ENCODE measurements around the gene NAT9.

The NAT9 gene

GRCh38 chr17:74822939-74823367 is 46.8 kb upstream of the NAT9 start (continued):
- TF ChIP-seq ZBTB10 (tag by site-specific recombination; IDR thresholded peaks at IDR 0.05) (no peak), ZNF37A (tag by site-specific recombination; IDR thresholded peaks at IDR 0.05) (no peak), ZNF624 (tag by site-specific recombination; IDR thresholded peaks at IDR 0.05) (no peak), ZNF398 (tag by site-specific recombination; IDR thresholded peaks at IDR 0.05) (no peak), ZNF548 (tag by site-specific recombination; IDR thresholded peaks at IDR 0.05) (no peak), ZNF132 (tag by site-specific recombination; IDR thresholded peaks at IDR 0.05; ENCODE audit: borderline replicate concordance) (no peak), ZFHX2 (tag by site-specific recombination; conservative IDR thresholded peaks at IDR 0.05) (no peak), ZNF544 (tag by site-specific recombination; IDR thresholded peaks at IDR 0.05) (no peak), ZNF184 (tag by site-specific recombination; IDR thresholded peaks at IDR 0.05) (no peak)

- Histone ChIP-seq H3K9me3 (ENCODE audit: control insufficient read depth, insufficient read depth, low read depth, low read length) (no peaks in the 10 kb centered on the region), H3K36me3 (ENCODE audit: control insufficient read depth in 2 of 2, insufficient read depth in 1 of 2, low read length in 2 of 2) (peaks cover 0 to 49% of the 10 kb centered on the region in 2 experiments; a peak in 1 of 3 replicates), H3K27ac (ENCODE audit: extremely low read depth, low read depth, low read length) (no peak overlapping the region), H3K4me1 (ENCODE audit: control insufficient read depth, insufficient read depth, low read length) (no peaks in the 10 kb centered on the region), H3K4me3 (ENCODE audit: low read depth, low read length) (no peak overlapping the region)
- ChIA-PET POLR2A (no interaction called here), CTCF (no interaction called here)
- TF ChIP-seq BCL11B (tag by site-specific recombination; IDR thresholded peaks at IDR 0.05; ENCODE audit: low read depth) (no peak), ZNF600 (tag by site-specific recombination; IDR thresholded peaks at IDR 0.05) (no peak), ZNF311 (tag by site-specific recombination; IDR thresholded peaks at IDR 0.05; ENCODE audit: borderline replicate concordance) (no peak), WT1 (tag by site-specific recombination; IDR thresholded peaks at IDR 0.05) (no peak), ZNF416 (tag by site-specific recombination; IDR thresholded peaks at IDR 0.05) (no peak), MYNN (tag by site-specific recombination; IDR thresholded peaks at IDR 0.05; ENCODE audit: borderline replicate concordance) (no peak), ZNF677 (tag by site-specific recombination; IDR thresholded peaks at IDR 0.05) (no peak), ZBTB6 (tag by site-specific recombination; IDR thresholded peaks at IDR 0.05) (no peak), ZNF26 (tag by site-specific recombination; IDR thresholded peaks at IDR 0.05) (no peak), TRIM28 (IDR thresholded peaks at IDR 0.05; ENCODE audit: borderline replicate concordance, low read length) (no peak), ZNF747 (tag by site-specific recombination; IDR thresholded peaks at IDR 0.05) (no peak), REST (tag by site-specific recombination; IDR thresholded peaks at IDR 0.05) (no peak)
These were observed 46.3 kb upstream of the NAT9 start for GRCh38 chr17:74822335-74822938.
